HepG2 (cell line): ENCODE measurements around the gene SBNO2. TPM values are rescaled to one million over a fixed set of nuclear protein-coding genes. Genes with fewer than 3 reads are reported as not detected.
A peak's percentile ranks its signal among the peaks of the same experiment; 100 is the strongest.

Source experiments
- DZIP1 ChIP-seq: sonication (generic); formaldehyde crosslinking; IDR thresholded peaks from 2 replicates; pipeline ENCODE4 v1.5.0; 2020; ENCODE audit warnings: mild to moderate bottlenecking, missing genetic modification reagents
- FIP1L1 ChIP-seq: fragments of 200-400 bp; formaldehyde crosslinking; IDR thresholded peaks from 2 replicates; pipeline ENCODE4 v1.6.1; 2018; ENCODE audit warnings: low read depth, mild to moderate bottlenecking, low read length, moderate library complexity, borderline replicate concordance; ENCODE audit not compliant: insufficient read depth
- NFKBIZ ChIP-seq: IDR thresholded peaks from 2 replicates; pipeline ENCODE4 v1.6.1; 2018; ENCODE audit warnings: missing genetic modification reagents, missing compliant biosample characterization
- NR2F2 ChIP-seq: IDR thresholded peaks from 2 replicates; pipeline ENCODE4 v1.6.1; 2012; ENCODE audit warnings: low read depth, inconsistent platforms, borderline replicate concordance
- PAXIP1 ChIP-seq: sonication (generic); formaldehyde crosslinking; conservative IDR thresholded peaks from 2 replicates; pipeline ENCODE4 v1.4.0; 2020; ENCODE audit warnings: mild to moderate bottlenecking, missing genetic modification reagents, moderate library complexity
- PHF21A ChIP-seq: sonication (generic); formaldehyde crosslinking; IDR thresholded peaks from 2 replicates; pipeline ENCODE4 v1.5.0; 2020; ENCODE audit warnings: mild to moderate bottlenecking, missing genetic modification reagents
- SALL2 ChIP-seq: sonication (generic); formaldehyde crosslinking; IDR thresholded peaks from 2 replicates; pipeline ENCODE4 v1.8.1; 2023; ENCODE audit warnings: mild to moderate bottlenecking, missing genetic modification reagents, inconsistent platforms
- SCMH1 ChIP-seq: sonication (generic); formaldehyde crosslinking; IDR thresholded peaks from 2 replicates; pipeline ENCODE4 v1.9.0; 2021; ENCODE audit warnings: missing genetic modification reagents, mild to moderate bottlenecking, borderline replicate concordance
- TAF15 ChIP-seq: fragments of 200-400 bp; formaldehyde crosslinking; IDR thresholded peaks from one replicate; pipeline ENCODE4 v1.6.1; 2018; ENCODE audit warnings: mild to moderate bottlenecking, low read depth, low read length; ENCODE audit not compliant: poor library complexity, severe bottlenecking
- TGIF2 ChIP-seq: IDR thresholded peaks from 2 replicates; pipeline ENCODE4 v1.6.1; 2016; ENCODE audit warnings: control low read depth, missing compliant biosample characterization
- ZBTB3 ChIP-seq: sonication (generic); formaldehyde crosslinking; IDR thresholded peaks from 2 replicates; pipeline ENCODE4 v1.4.0; 2020; ENCODE audit warnings: low read depth, mild to moderate bottlenecking, moderate library complexity, missing genetic modification reagents, borderline replicate concordance
- ZBTB38 ChIP-seq: sonication (generic); formaldehyde crosslinking; IDR thresholded peaks from 2 replicates; pipeline ENCODE4 v1.5.1; 2020; ENCODE audit warnings: mild to moderate bottlenecking, missing genetic modification reagents
- ZFX ChIP-seq: sonication (generic); formaldehyde crosslinking; IDR thresholded peaks from 2 replicates; pipeline ENCODE4 v1.4.0; 2020; ENCODE audit warnings: mild to moderate bottlenecking, low read depth, missing genetic modification reagents, moderate library complexity
- ZKSCAN8 ChIP-seq: IDR thresholded peaks from 2 replicates; pipeline ENCODE4 v1.6.1; 2016; ENCODE audit warnings: borderline replicate concordance, missing genetic modification reagents, missing compliant biosample characterization
- ZNF136 ChIP-seq: sonication (generic); formaldehyde crosslinking; IDR thresholded peaks from 2 replicates; pipeline ENCODE4 v1.8.1; 2022; ENCODE audit warnings: low read depth, mild to moderate bottlenecking, moderate library complexity, missing genetic modification reagents
- ZNF512 ChIP-seq: sonication (generic); formaldehyde crosslinking; IDR thresholded peaks from 2 replicates; pipeline ENCODE4 v1.4.0; 2020; ENCODE audit warnings: mild to moderate bottlenecking, missing genetic modification reagents
- ZNF580 ChIP-seq: IDR thresholded peaks from 2 replicates; pipeline ENCODE4 v1.6.1; 2016; ENCODE audit warnings: low read depth, borderline replicate concordance
- ZNF737 ChIP-seq: sonication (generic); formaldehyde crosslinking; IDR thresholded peaks from 2 replicates; pipeline ENCODE4 v1.5.0; 2020; ENCODE audit warnings: missing genetic modification reagents, mild to moderate bottlenecking, borderline replicate concordance
- ZNF747 ChIP-seq: sonication (generic); formaldehyde crosslinking; IDR thresholded peaks from 2 replicates; pipeline ENCODE4 v1.8.1; 2023; ENCODE audit warnings: missing genetic modification reagents, mild to moderate bottlenecking, borderline replicate concordance
- ZNF766 ChIP-seq: sonication (generic); formaldehyde crosslinking; IDR thresholded peaks from 2 replicates; pipeline ENCODE4 v1.5.0; 2020; ENCODE audit warnings: missing genetic modification reagents, borderline replicate concordance
- ZSCAN22 ChIP-seq: sonication (generic); formaldehyde crosslinking; IDR thresholded peaks from 2 replicates; pipeline ENCODE4 v1.4.0; 2020; ENCODE audit warnings: mild to moderate bottlenecking, missing genetic modification reagents
- polyA plus RNA-seq, 8 experiments: library from polyadenylated mRNA; depleted of rRNA in 3 of 8; stranded (reverse) in 7 of 8; unstranded in 1 of 8; fragments of >200 nt; fragmentation: Illumina TruSeq in 4 of 8; extraction: Trizol in 4 of 8; gene quantifications; 2 replicates each; pipeline versions ENCODE4 v1.2.1 to v1.2.3, GENCODE V29; 2011 to 2016; ENCODE audit warnings: low read depth in 4 of 8, missing spikeins in 1 of 8, mixed read lengths in 1 of 8; ENCODE audit not compliant: insufficient read depth in 1 of 8
- total RNA-seq, 5 experiments: library from RNA; depleted of rRNA; stranded (reverse); fragments of >200 nt; fragmentation: Illumina TruSeq; extraction: Trizol; gene quantifications; 2 replicates each; pipeline ENCODE4 v1.2.3, GENCODE V29; 2016; ENCODE audit warnings: low read depth in 1 of 5

Gene SBNO2
- total and polyA plus RNA-seq, 2 of the 13 experiments (the other 11 are each of a cell fraction or from before 2014, with no cell fraction given), result 8.6 to 10.4 TPM

GRCh38 chr19:1172353-1173158 is 1.5 kb downstream of the SBNO2 start (continued):
- TF ChIP-seq FIP1L1 (no peak), ZNF766 (no peak), NFKBIZ (peak; percentile 99), ZNF737 (CRISPR knock-in tag) (no peak), TGIF2 (0 out of 2 replicates have a peak, but pooled peaks have one; percentile 16), ZBTB3 (CRISPR knock-in tag) (no peak), SALL2 (CRISPR knock-in tag) (no peak), ZBTB38 (CRISPR knock-in tag) (peak; percentile 46), ZNF747 (CRISPR knock-in tag) (no peak), ZNF136 (no peak), ZFX (CRISPR knock-in tag) (peak; percentile 10; the same call in 1 of the 2 replicates), SCMH1 (no peak), TAF15 (no peak), PHF21A (CRISPR knock-in tag) (peak; percentile 57; the same call in 1 of the 2 replicates), NR2F2 (no peak), PAXIP1 (CRISPR knock-in tag) (no peak), ZNF512 (CRISPR knock-in tag) (no peak), ZSCAN22 (CRISPR knock-in tag) (no peak), DZIP1 (no peak), ZNF580 (CRISPR knock-in tag) (no peak), ZKSCAN8 (CRISPR knock-in tag) (no peak)
